Activated CD4-positive, alpha-beta memory T cell treated with anti-CD3 and anti-CD28 coated beads, Interleukin-2, amount 10 ng/mL, durations not matched to agents 7 days and 5 days (primary cell): Measurements from ENCODE around the gene GPC5. TPM values are rescaled to one million over a fixed set of nuclear protein-coding genes. Genes with fewer than 3 reads are reported as not detected.

ENCODE experiments used
- CTCF ChIA-PET: fragments of 350-600 bp; sonication (Branson Sonifier 250); formaldehyde crosslinking; loops from one replicate; lab custom pipeline; 2021; ENCODE audit warnings: antibody characterized with exemption, inconsistent platforms; lab: Charles Lee
- POLR2A ChIA-PET: fragments of 350-600 bp; sonication (Branson Sonifier 250); formaldehyde crosslinking; loops from one replicate; lab custom pipeline; 2021; ENCODE audit warnings: antibody characterized with exemption; lab: Charles Lee
- DNase-seq: peaks from one replicate; pipeline ENCODE4 v3.0.0-alpha.2; 2020
- H3K27ac Mint-ChIP-seq: one replicate; pipeline ENCODE4 v1.8.0; 2021; ENCODE audit warnings: mild to moderate bottlenecking, mixed read lengths
- H3K27me3 Mint-ChIP-seq: one replicate; pipeline ENCODE4 v1.8.0; 2021; ENCODE audit warnings: mixed read lengths
- H3K36me3 Mint-ChIP-seq: one replicate; pipeline ENCODE4 v1.8.0; 2021; ENCODE audit warnings: low read depth, mixed read lengths
- H3K4me1 Mint-ChIP-seq: one replicate; pipeline ENCODE4 v1.8.0; 2021; ENCODE audit warnings: mixed read lengths
- H3K4me3 Mint-ChIP-seq: one replicate; pipeline ENCODE4 v1.8.0; 2021; ENCODE audit warnings: mild to moderate bottlenecking, mixed read lengths
- H3K9me3 Mint-ChIP-seq: one replicate; pipeline ENCODE4 v1.8.0; 2021; ENCODE audit warnings: mixed read lengths
- total RNA-seq, 2 experiments: library from RNA; stranded (reverse); gene quantifications; one replicate each; pipeline ENCODE4 v1.2.3, GENCODE V29; 2021

The GPC5 gene
- total RNA-seq, 2 experiments from 2014 or later = not detected

GRCh38 chr13:91904005-91904404, 505.6 kb downstream of the GPC5 start:
- no peaks in the 10 kb centered on the region for H3K9me3 Mint-ChIP-seq
- CTCF ChIA-PET = interaction anchor here (0.6 kb wide), 1 partner anchor 164 kb away, joined by 3 read pairs; no protein-coding TSS in a partner anchor

GRCh38 chr13:91904597-91904996, 506.2 kb downstream of the GPC5 start:
- CTCF ChIA-PET = no interaction called here
- Mint-ChIP-seq H3K4me3 (no peak overlapping the region), H3K27me3 (no peaks in the 10 kb centered on the region), H3K4me1 (no peaks in the 10 kb centered on the region), H3K9me3 (no peaks in the 10 kb centered on the region), H3K36me3 (no peaks in the 10 kb centered on the region), H3K27ac (no peak overlapping the region)
- DNase-seq = no peak
- POLR2A ChIA-PET = no interaction called here

More at GRCh38 chr13:91904005-91904404, 505.6 kb downstream of the GPC5 start:
- Mint-ChIP-seq H3K4me1 (no peaks in the 10 kb centered on the region), H3K27ac (no peak overlapping the region), H3K27me3 (no peaks in the 10 kb centered on the region), H3K36me3 (no peaks in the 10 kb centered on the region), H3K4me3 (no peak overlapping the region)
- POLR2A ChIA-PET = no interaction called here
- no peak for DNase-seq

- Mint-ChIP-seq H3K4me1 (no peaks in the 10 kb centered on the region), H3K27ac (no peak overlapping the region), H3K36me3 (no peaks in the 10 kb centered on the region), H3K27me3 (no peaks in the 10 kb centered on the region), H3K9me3 (no peaks in the 10 kb centered on the region), H3K4me3 (no peak overlapping the region)
- no peak for DNase-seq
- CTCF ChIA-PET = no interaction called here
- POLR2A ChIA-PET = no interaction called here
Measured at GRCh38 chr13:91907398-91907797, 509.0 kb downstream of the GPC5 start.

- Mint-ChIP-seq H3K4me3 (no peak overlapping the region), H3K4me1 (no peaks in the 10 kb centered on the region), H3K36me3 (no peaks in the 10 kb centered on the region), H3K27me3 (no peaks in the 10 kb centered on the region), H3K27ac (no peak overlapping the region), H3K9me3 (no peaks in the 10 kb centered on the region)
- no peak for DNase-seq
- ChIA-PET CTCF (no interaction called here), POLR2A (no interaction called here)
Measured at GRCh38 chr13:91909617-91910016, 511.2 kb downstream of the GPC5 start.

GRCh38 chr13:91922969-91923592, 524.7 kb downstream of the GPC5 start:
- no peak overlapping the region for H3K4me3 Mint-ChIP-seq
- DNase-seq = no peak
- POLR2A ChIA-PET = no interaction called here
- CTCF ChIA-PET = no interaction called here
- H3K27ac Mint-ChIP-seq = no peak overlapping the region
- peaks cover 4% of the 10 kb centered on the region for H3K9me3 Mint-ChIP-seq
- H3K4me1 Mint-ChIP-seq = no peaks in the 10 kb centered on the region
- no peaks in the 10 kb centered on the region for H3K27me3 Mint-ChIP-seq
- no peaks in the 10 kb centered on the region for H3K36me3 Mint-ChIP-seq

DNA sequence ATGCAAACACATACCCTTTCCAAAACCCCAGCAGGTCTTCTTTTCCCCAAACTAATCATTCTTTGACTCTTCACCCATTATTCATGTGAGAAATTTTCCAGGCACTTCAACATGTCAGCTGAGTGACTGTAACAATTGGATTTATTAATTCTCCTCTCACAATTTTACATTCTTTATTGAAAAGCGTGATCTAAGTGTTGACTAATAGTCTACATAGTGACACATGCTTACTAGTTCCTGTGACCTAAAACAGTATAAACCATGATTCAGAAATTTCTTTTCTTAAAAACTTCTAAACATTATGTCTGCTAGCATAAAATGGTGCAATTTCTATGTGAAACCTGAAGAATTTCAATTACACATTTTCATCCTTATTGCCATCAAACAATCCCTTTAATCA, 532.3 kb downstream of the GPC5 start:
- H3K27me3 Mint-ChIP-seq = no peaks in the 10 kb centered on the region
- no peaks in the 10 kb centered on the region for H3K4me1 Mint-ChIP-seq
- POLR2A ChIA-PET = no interaction called here
- H3K36me3 Mint-ChIP-seq = no peaks in the 10 kb centered on the region
- peaks cover 2% of the 10 kb centered on the region for H3K9me3 Mint-ChIP-seq
- DNase-seq = no peak
- no peak overlapping the region for H3K4me3 Mint-ChIP-seq
- H3K27ac Mint-ChIP-seq = no peak overlapping the region
- CTCF ChIA-PET = no interaction called here

GRCh38 chr13:91934354-91934753, 535.9 kb downstream of the GPC5 start:
- H3K9me3 Mint-ChIP-seq = peaks cover 5% of the 10 kb centered on the region
- no peak overlapping the region for H3K27ac Mint-ChIP-seq
- no peaks in the 10 kb centered on the region for H3K36me3 Mint-ChIP-seq
- H3K4me3 Mint-ChIP-seq = no peak overlapping the region
- CTCF ChIA-PET = no interaction called here
- POLR2A ChIA-PET = no interaction called here
- H3K4me1 Mint-ChIP-seq = no peaks in the 10 kb centered on the region
- no peaks in the 10 kb centered on the region for H3K27me3 Mint-ChIP-seq
- no peak for DNase-seq

GRCh38 chr13:91946498-91947070, 548.2 kb downstream of the GPC5 start:
- POLR2A ChIA-PET = no interaction called here
- no peak overlapping the region for H3K4me3 Mint-ChIP-seq
- H3K36me3 Mint-ChIP-seq = no peaks in the 10 kb centered on the region
- no peaks in the 10 kb centered on the region for H3K4me1 Mint-ChIP-seq
- peaks cover 2% of the 10 kb centered on the region for H3K9me3 Mint-ChIP-seq
- no peak overlapping the region for H3K27ac Mint-ChIP-seq
- H3K27me3 Mint-ChIP-seq = no peaks in the 10 kb centered on the region
- CTCF ChIA-PET = no interaction called here
- no peak for DNase-seq

- DNase-seq = no peak
- POLR2A ChIA-PET = no interaction called here
Measured at GRCh38 chr13:91948736-91949135, 550.3 kb downstream of the GPC5 start.

DNA sequence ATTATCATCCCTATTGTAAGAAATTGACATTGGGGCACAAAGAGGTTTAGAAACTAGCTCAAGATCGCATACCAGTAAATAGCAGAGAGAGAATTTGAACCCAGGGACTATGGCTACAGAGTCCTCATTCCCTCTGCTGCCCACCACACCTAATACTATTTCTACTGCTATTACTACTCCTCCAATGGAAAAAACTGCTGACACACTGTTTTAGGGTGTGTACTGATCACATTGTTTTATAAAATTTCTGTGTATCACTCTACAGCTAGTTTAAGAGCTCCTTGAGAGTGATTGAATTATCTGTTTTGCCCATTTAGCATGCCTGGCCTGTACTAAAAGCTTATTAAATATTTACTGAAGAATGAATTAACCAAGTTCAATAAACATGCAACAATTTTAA, 552.4 kb downstream of the GPC5 start:
- DNase-seq = no peak
- Mint-ChIP-seq H3K27me3 (no peaks in the 10 kb centered on the region), H3K4me3 (no peak overlapping the region), H3K27ac (no peak overlapping the region), H3K9me3 (no peaks in the 10 kb centered on the region), H3K4me1 (no peaks in the 10 kb centered on the region), H3K36me3 (no peaks in the 10 kb centered on the region)
- CTCF ChIA-PET = no interaction called here
- POLR2A ChIA-PET = no interaction called here

More at GRCh38 chr13:91948736-91949135, 550.3 kb downstream of the GPC5 start:
- H3K4me3 Mint-ChIP-seq = no peak overlapping the region
- H3K4me1 Mint-ChIP-seq = no peaks in the 10 kb centered on the region
- H3K36me3 Mint-ChIP-seq = no peaks in the 10 kb centered on the region
- peaks cover 2% of the 10 kb centered on the region for H3K9me3 Mint-ChIP-seq
- no peak overlapping the region for H3K27ac Mint-ChIP-seq
- CTCF ChIA-PET = no interaction called here
- H3K27me3 Mint-ChIP-seq = no peaks in the 10 kb centered on the region

DNA sequence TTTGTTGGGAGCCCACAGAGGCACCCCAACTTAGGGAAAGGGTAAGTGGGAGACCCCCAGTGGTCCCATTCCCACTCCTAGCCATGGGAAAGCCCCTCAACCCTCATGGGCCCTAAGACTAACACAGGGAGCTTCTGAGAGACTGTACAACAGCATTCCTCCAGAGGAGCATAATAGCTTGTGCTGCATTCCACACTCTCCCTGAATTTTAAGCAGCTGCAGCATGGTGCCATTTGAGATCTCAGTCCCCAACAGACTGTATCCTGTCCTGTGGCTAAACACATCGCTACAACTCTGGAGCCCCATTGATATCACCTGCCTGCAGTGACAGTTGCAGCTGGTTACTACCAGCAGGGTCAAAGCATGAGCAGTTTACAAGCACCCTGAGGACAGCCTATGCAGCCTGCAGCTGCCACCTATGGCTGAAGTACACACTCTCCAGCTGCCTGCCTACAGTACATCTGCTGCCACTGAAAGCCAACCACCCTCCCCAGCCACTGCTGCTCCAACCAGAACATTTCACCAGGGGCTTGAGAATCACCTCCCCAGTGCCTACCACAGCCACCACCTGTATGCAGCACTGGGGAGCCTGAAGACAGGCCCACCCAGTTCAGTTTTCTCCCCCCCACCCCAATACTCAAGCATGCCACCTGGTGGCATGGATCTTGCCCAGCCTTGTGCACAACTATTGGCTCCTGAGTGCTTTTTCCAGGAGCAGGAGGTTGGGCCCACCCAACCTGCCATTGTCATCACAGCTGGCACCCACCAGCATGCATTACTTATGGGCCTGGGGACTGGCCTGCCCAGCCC, 557.3 kb downstream of the GPC5 start:
- CTCF ChIA-PET = no interaction called here

GRCh38 chr13:91960947-91961346, 562.5 kb downstream of the GPC5 start:
- no peak overlapping the region for H3K4me3 Mint-ChIP-seq
- ChIA-PET CTCF (no interaction called here), POLR2A (no interaction called here)
- H3K4me1 Mint-ChIP-seq = no peaks in the 10 kb centered on the region
- no peaks in the 10 kb centered on the region for H3K27me3 Mint-ChIP-seq
- no peak overlapping the region for H3K27ac Mint-ChIP-seq
- H3K9me3 Mint-ChIP-seq = peaks cover 11% of the 10 kb centered on the region
- no peak for DNase-seq
- H3K36me3 Mint-ChIP-seq = no peaks in the 10 kb centered on the region

More for the DNA sequence above, 557.3 kb downstream of the GPC5 start:
- DNase-seq = no peak
- Mint-ChIP-seq H3K27ac (no peak overlapping the region), H3K9me3 (peaks cover 5% of the 10 kb centered on the region), H3K4me1 (no peaks in the 10 kb centered on the region), H3K36me3 (no peaks in the 10 kb centered on the region), H3K27me3 (no peaks in the 10 kb centered on the region), H3K4me3 (no peak overlapping the region)
- POLR2A ChIA-PET = no interaction called here

DNA sequence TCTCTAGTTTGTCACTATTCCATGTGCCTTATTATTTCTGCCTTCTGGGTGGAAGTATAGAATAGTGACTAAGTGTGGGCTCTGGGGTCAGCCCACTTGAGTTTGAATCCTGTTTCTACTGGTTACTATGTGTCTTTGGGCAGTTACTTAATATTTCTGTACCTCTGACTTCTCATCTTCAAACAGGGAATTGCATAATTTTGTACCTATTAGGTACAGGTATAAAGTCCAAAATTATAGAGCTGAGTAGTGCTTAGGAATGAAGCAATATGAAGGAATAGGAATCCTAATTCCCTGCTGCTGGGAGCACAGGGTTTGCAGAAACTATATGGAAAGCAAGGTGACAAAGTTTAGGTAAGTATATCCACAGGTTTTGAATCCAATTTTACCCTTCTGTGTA, 564.5 kb downstream of the GPC5 start:
- no peaks in the 10 kb centered on the region for H3K36me3 Mint-ChIP-seq
- no peak for DNase-seq
- no peak overlapping the region for H3K4me3 Mint-ChIP-seq
- H3K4me1 Mint-ChIP-seq = no peaks in the 10 kb centered on the region
- no peak overlapping the region for H3K27ac Mint-ChIP-seq
- H3K9me3 Mint-ChIP-seq = peaks cover 7% of the 10 kb centered on the region
- H3K27me3 Mint-ChIP-seq = no peaks in the 10 kb centered on the region
- CTCF ChIA-PET = no interaction called here
- POLR2A ChIA-PET = no interaction called here
